HL-60/S4 treated with retinoic acid at 250 ng/mL for 4 days and 3 days (cell line): ENCODE results near the gene CUL5.

ENCODE experiments used
- in situ Hi-C: fragments of 300-500 bp; cut with MboI; formaldehyde crosslinking; loops from 2 replicates; pipeline ENCODE4 v1.7.0; 2022; ENCODE audit warnings: low sequenced_read_pairs

CUL5 gene

DNA sequence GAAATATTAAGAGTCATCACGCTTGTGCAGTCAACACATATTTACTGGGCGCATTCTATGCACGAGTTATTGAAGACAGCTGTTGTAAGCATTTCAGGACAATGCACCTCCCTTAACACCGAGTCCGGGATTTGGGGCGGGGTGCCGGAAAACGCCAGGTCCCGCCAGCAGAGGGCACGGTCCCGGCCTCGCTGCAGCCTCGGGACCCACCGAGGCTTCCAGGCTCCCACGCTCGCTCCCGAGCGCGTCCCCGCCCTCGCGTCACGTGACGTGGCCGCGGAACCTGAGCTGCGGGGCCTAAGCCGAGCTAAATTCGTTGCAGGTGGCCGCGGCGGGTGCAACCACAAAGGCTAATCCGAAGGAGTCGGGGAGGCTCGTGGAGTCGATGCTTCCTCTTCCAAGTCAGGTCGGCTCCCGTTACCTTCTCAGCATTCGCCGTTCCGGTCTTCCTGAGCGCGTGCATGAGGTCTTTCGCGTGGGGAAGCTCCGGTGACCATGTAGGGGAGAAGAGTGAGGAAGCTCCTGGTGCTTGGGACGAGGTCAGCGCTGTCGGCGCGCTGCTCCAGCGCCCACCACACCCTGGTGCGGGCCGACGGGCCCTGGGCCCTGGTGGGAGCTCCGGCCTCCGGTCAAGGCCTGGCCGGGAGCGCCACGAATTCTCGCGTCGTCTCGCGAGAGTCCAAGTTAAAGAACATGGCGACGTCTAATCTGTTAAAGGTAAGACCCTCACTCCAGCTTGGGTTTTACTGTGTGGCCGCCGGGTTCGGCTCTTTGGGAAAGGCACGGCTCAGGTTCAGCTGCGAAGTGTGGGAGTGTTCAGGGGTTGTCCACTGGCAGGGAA lies at the start of gene CUL5:
TSS of gene CUL5 (plus strand) at position 243 of the 841 bp plus-strand sequence. CDS start at position 694, 451 bp downstream.
- in situ Hi-C loops: no loop called here

DNA sequence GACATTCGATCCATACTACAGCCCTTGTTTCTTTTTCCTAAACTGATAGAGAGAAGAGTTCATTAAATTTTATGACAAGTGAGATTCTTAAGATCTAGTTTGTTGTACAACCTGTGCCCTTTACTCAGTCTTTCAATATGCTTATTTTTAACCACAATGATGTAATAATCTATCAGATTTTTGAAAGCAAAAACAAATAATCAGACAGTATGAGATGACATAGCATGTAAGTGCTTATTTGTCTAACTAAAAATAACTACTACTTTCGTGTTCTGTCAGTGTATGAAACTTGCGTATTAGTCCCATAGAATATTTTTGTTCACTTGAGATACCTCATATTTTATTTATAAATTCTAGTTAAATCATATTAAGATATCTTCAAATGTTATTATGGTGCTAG lies 47.2 kb upstream of the CUL5 start:
- in situ Hi-C loops: no loop called here

DNA sequence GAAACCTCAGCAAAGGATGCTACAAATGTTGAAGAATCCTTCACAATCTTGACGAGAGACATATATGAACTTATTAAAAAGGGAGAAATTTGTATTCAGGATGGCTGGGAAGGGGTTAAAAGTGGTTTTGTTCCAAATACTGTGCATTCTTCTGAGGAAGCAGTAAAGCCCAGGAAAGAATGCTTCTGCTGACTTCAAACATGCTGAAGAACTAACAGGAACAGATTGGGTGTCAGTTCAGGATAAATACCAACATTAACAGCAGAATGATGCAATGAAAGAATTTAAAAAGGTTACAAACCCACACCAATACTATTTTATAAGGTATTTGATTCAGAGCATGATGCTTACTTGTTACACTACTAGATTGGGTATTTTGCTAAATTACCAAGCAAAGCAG lies 46.5 kb upstream of the CUL5 start:
- in situ Hi-C loops: no loop called here

DNA sequence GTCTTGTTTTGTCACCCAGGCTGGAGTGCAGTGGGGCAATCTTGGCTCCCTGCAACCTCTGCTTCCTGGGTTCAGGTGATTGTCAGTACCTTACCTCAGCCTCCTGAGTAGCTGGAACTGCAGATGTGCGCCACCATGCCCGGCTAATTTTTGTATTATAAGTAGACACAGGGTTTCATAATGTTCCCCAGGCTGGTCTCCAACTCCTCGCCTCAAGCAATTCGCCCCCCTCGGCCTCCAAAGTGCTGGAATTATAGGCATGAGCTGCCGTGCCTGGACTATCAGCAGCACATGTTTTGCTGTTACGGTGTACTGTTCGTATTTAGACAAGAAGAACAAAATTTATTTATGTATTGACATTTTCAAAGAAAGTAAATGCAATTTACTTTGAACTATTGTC lies 45.6 kb upstream of the CUL5 start:
- in situ Hi-C loops: no loop called here

DNA sequence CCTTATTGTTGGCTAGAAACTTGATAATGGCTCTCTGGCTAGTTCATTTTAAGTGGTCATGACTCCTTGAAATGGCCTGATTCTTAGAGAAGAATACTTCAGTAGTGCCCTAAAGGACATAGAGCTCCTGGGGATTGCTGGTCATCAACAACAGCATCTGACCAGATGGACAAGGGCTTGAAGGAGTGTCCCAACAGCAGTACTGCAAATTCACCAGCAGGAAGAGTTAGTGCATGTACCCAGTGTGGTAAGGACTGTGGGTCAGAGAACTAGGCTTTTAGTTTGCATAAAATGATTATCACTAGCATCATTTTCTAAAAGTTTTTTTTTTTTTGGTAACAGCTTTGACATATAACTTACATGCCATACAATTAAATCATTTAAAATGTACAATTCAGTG lies 39.5 kb upstream of the CUL5 start:
- in situ Hi-C loops: no loop called here

DNA sequence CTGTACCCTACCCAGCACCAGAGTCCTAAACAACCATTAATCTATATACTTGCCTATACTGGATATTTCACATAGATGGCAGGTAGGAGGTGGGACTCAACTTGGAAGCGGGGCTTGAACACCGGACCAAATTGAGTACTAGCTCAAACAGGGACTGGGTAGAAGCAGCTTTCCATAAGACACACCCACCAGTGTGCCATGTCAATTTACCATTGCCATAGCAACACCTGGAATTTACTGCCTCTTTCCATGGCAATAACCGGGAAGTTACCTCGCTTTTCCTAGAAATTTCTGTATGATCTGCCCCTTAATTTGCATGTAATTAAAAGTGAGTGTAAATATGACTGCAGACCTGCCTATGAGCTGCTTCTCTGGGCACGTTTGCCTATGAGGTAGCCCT lies 38.6 kb upstream of the CUL5 start:
- in situ Hi-C loops: no loop called here

DNA sequence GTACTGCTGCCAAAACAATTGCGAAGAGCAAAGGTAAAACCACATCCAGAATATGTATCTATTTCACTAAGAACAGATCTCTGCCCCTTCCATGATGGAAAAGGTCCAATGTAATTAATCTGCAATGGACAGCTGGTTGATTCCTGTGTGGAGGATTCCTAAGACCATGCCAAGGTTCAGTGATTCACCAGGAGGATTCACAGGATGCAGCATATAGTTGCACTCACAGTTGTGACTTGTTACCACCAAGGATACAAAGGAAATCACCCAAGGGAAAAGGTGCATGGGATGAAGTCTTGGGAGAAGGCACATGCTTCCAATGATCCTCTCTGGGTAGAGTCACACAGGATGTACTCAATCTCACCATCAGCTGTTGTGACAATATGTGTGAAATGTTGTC lies 35.1 kb upstream of the CUL5 start:
- in situ Hi-C loops: no loop called here

DNA sequence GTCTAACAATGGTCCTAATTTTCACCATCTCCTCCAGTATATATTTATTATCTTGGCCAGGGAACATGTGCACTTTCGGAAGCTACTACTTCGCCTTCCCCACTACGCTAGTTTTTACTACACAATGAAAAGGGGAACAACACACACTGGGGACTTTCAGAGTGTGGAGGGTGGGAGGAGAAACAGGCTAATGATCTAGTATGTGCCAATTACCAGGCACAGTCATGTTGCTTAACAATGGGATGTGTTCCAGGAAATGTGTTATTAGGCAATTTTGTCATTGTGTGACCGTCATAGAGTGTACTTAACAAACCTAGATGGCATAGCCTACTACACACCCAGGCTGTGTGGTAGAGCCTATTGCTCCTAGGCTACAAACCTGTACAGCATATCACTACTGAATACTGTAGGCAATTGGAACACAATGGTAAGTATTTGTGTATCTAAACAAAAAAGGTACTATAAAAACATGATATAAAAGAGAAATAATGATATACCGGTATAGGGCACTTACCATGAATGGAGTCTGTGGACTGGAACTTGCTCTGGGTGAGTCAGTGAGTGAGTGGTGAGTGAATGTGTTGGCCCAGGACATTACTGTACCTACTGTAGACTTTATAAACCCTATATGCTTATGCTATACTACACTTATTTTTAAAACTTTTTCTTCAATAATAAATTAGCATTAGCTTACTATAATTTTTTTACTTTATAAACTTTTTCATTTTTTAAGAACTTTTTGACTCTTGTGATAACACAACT lies 20.1 kb upstream of the CUL5 start:
- in situ Hi-C loops: no loop called here

DNA sequence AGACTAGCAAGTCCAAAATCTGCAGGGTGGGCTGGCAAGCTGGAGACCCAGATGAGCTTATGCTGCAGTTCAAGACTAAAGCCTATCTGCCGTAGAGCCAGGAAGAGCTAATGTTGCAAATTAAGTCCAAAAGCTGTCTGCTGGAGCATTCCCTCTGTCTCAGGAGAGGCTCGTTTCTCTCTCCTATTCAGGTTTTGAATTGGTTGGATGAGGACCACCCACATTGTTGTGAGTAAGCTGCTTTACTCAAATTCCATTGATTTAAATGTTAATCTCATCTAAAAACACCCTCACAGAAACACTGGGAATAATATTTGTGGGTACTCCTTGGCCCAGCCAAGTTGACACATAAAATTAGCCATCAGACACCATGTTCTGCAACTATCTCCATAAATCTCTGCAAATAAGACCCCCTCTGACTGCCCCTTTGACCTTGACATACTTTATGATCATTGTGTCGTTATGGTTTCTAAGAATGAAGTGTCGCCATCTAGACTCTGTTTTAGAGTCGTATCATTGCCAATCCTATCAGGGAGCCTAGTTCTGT lies 16.8 kb upstream of the CUL5 start:
- in situ Hi-C loops: no loop called here

DNA sequence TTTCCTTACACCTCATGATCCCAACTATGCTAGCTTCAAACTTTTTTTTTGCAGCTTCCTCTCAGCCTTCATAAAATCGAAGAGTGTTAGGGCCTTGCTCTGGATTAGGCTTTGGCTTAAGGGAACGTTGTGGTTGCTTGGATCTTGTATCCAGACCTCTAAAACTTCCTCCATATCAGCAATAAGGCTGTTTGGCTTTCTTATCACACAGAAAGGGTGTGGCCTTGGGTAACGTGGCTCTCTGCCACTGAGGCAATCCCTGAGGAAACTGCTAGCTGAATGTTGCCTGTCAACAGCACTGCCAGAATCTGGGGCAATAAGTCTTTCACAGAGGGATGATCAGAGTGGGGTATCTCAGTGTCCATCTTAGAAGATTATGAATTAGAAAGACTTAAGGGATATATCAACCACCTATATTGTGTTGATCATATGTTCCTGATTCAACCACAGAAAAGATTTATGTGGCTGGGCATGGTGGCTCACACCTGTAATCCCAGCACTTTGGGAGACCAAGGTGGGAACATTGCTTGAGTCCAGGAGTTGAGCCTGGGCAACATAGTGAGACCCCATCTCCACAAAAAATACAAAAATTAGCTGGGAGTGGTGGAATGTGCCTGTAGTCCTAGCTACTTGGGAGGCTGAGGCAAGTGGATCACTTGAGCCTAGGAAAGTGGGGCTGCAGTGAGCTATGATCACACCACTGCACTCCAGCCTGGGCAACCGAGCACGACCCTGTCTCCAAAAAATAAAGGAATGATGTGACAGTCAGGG lies 12.5 kb upstream of the CUL5 start:
- in situ Hi-C loops: no loop called here

DNA sequence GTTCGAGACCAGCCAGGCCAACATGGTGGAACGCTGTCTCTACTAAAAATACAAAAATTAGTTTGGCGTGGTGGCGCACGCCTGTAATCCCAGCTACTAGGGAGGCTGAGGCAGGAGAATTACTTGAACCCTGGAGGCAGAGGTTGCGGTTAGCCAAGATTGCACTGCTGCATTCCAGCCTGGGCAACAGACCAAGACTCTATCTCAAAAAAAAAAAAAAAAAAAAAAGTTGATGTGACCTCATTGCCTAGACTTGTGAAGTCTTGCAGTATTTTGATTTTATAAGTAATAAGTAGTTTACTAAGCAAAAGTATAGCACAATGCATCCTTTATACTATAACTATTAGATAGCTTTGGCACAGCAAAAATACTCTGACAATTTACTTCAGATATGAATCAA lies 9.9 kb upstream of the CUL5 start:
- in situ Hi-C loops: no loop called here

DNA sequence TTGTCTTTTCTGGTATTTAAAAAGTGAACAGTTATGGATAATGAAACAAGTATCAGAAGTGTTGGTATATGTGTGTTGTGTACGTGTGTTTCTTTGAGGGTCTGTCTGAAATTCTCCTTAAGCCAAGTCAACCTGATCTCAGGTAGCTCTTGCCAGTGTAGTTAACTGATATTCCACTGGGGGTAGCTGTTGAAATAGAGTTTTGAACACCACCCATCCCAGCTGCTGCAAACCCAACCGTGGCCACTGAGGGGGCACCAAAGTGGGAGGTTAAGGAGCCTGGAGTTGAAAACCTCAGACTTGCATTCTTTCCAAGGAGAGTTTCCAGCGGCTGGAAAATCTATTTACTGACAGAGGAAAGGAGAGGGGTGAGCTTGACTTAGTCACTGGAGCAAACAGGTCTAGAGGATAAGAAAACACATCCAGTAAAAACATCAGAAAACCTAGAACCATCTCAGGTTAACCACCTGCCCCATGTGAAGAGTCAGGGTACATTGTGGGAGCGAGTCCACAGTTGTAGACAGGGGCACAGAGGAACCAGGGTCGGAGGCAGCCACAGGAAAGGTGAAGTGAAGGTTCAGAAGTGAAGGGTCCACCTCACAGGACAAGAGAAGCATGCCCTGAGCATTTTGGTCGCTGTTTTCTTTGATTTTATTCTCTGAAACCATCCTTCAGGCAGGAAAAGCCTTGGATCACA lies 8.8 kb upstream of the CUL5 start:
- in situ Hi-C loops: no loop called here

DNA sequence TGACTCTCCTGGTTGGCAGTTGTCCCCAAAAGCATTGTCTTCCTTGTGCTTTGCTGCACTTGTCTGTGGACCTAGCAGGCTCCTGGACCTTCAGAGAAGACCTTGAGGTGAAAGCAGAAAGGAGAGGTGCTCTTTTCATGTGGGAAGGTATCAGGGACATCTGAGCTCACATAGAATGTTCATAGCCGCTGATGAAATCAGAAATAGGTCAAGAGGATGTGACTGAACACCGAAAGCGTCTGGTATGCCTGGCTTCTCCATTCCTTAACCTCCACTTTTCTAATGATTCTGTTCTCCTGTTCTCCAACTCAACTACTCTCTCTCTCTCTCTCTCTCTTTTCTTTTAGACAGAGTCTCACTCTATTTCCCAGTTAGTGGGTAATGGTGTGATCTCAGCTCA lies 6.2 kb upstream of the CUL5 start:
- in situ Hi-C loops: no loop called here

DNA sequence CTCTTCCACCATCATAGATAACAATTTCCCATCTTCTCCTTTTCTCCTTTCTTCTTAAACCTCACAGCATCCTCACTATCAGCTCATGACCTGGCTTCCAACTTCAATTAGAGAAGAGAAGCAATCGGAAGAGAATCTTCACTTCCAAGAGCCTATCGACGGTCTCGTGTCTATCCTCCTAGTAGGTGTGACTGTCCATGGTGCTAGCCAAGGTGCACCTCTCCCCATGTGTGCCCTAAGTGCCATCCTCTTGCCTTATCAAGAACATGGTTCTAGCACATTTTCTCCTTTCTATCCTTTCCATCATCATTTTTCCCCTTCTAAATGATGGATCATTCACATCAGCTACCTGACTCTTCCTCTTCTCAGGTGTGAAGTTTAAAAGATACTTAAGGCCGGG lies 5.1 kb upstream of the CUL5 start:
- in situ Hi-C loops: no loop called here

DNA sequence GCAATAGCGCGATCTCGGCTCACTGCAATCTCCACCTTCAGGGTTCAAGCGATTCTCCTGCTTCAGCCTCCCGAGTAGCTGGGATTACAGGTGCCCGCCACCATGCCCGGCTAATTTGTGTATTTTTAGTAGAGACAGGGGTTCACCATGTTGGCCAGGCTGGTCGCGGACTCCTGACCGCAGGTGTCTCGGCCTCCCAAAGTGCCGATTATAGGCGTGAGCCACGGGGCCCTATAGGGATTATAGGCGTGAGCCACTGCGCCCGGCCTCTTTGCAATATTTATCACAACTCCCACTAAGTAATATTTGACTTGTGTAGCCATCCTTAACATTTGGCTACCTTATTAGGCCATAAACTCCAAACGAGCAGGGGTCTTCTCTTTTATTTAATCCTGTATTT lies 879 bp upstream of the CUL5 start:
- in situ Hi-C loops: no loop called here

DNA sequence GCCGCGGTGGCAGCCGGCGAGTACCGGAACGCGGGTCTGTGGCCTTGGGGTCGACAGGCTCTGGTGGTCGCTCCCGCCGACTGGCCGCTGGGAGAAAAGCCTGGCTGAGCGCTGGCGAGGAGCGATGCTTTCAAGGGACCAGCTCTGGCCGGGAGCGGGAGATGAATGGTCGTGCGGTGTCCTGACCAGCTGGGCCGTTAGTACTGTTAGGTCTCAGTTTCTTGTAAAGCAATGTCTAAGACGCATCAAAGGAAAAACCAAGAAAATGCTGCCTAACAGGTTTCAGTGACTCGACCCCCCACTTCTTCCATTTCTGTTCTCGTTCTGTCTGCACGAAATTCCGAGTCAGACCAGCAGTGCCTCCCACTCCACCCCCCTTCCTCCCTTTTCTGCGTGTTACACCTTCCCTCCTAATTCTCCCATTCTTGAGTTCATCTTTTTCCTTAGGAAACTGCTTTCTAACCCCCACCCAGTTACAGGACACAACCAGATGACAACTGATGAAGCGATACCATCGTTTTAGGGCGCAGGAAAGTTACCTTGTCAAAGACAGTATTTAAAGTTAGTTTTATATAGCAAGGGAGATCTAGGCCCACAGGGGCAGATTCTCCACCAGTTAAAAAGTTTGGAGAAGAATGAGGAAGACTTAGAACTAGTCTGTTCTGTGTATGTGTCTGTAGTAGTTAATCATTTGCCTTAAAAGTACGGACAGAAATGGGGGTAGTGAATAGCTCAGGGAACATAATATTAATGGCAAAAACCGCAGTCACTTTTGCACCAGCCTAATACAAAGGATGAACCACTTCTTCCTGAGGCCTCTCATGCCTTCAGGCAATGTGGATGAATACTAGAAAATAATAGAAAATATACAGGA lies 1.0 kb downstream of the CUL5 start:
- in situ Hi-C loops: no loop called here

DNA sequence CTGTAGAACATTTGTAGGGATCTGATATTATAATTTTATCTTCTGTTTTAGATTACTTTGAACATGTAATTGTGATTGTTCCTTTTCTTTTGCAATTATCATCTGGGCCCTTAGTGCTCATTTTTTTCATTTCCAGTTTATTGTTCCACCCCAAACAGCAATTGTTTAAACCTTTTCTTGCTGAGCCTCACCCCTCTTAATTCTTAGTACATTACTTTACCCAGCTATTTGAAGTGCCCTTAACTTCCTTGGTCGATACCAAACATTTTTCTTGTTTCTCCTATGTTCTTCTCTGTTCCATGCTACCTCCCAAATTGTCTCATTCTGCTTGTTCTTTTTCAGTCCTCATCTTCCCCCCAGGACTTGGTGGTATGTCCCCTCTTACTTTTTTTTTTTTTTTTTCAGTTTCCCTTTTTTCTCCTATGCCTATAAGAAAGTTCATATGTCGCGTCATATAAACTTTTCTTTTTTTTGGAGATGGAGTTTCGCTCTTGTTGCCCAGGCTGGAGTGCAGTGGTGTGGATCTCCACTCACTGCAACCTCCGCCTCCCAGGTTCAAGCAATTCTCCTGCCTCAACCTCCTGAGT lies 3.5 kb downstream of the CUL5 start:
- in situ Hi-C loops: no loop called here

DNA sequence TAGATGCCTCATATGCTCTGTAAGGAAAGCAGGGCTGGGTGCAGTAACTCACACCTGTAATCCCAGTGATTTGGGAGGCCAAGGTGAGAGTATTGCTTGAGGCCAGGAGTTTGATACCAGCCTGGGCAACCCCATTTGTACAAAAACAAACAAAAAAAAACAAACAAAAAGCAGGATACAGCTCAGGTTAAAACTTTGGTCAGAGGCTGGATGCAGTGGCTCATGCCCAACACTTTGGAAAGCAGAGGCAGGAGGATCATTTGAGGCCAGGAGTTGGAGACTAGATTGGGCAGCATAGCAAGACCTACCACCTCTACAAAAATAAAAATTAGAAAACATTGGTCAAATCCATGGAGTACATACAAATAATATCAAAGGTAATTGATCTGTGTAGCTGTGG lies 7.9 kb downstream of the CUL5 start:
- in situ Hi-C loops: no loop called here

DNA sequence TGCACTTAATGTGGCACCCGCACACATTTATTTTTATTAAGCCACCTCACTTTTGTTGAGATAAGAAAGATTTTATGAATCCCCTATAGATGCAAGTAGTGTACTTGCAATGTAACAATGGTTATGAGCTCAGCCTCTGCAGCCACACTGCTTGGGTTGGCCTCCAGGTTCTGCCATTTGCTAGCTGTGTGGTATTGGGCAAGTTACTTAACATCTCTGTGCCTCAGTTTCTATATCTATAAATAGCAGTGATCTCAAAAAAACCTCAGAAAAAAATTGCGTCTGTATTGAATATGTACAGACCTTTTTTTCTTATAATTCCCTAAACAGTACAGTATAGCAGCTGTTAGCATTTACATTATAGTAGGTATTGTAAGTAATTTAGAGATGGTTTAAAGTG lies 10.0 kb downstream of the CUL5 start:
- in situ Hi-C loops: no loop called here
